Activated naive CD4-positive, alpha-beta T cell treated with anti-CD3 and anti-CD28 coated beads, Interleukin-2, amount 50 U/mL, for 16 hours (primary cell): ENCODE data around the gene PHRF1.

Experiments
- DNase-seq: peaks from one replicate; pipeline ENCODE4 v3.0.0-alpha.2; 2020

The PHRF1 gene

DNA sequence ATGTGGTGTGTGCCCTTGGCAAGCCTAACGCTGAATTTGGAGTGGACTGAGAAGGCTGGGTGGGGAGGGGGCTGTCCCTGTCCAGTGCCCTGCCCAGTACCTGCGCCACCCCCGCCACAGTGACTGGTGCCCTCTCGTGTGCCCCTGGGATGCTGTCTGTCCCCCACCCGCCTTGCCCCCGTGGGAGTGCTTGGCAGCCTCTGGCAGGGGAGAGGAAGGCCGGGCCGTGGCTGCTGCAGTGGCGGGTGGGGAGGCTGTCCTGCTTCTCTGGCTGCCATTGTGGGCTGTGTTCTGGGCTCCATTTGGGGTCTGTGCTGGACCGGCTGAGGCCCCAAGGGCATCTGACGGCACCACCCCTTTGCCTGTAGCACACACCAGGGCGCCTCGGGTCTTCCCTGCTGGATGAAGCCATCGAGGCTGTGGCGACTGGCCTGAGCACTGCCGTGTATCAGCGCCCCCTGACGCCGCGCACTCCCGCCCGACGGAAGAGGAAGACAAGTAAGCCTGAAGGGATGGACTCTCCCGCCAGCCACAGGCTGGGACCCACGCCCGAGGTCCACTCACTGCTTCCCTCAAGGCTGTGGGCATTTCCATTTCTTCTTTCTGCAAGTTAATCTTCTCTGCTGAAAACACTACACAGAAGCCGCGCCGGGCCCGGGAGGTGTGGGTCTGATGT, 21.9 kb downstream of the PHRF1 start:
- DNase-seq: no peak

GRCh38 chr11:601573-602245, 25.4 kb downstream of the PHRF1 start:
- no peak for DNase-seq

GRCh38 chr11:603154-603553, 26.9 kb downstream of the PHRF1 start:
- DNase-seq: no peak

- no peak for DNase-seq
These were observed 29.2 kb downstream of the PHRF1 start for GRCh38 chr11:605286-606129.

- no peak for DNase-seq
These were observed 30.0 kb downstream of the PHRF1 start for GRCh38 chr11:606245-606644.

- no peak for DNase-seq
These were observed 30.9 kb downstream of the PHRF1 start for GRCh38 chr11:607020-607780.

DNA sequence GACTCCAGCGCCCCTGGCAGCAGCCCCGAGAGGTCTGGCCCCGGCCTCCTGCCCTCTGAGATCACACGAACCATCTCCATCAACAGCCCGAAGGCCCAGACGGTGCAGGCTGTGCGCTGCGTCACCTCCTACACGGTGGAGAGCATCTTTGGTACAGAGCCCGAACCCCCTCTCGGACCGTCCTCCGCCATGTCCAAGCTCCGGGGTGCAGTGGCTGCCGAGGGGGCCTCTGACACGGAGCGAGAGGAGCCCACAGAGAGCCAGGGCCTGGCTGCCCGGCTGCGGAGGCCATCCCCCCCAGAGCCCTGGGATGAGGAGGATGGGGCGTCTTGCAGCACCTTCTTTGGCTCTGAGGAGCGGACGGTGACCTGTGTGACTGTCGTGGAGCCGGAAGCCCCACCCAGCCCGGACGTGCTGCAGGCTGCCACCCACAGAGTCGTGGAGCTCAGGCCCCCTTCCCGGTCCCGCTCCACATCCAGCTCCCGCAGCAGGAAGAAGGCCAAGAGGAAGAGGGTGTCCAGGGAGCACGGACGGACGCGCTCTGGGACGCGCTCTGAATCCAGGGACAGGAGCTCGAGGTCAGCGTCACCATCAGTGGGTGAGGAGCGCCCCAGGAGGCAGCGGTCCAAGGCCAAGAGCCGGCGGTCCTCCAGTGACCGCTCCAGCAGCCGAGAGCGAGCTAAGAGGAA, 31.8 kb downstream of the PHRF1 start:
- DNase-seq: no peak

DNA sequence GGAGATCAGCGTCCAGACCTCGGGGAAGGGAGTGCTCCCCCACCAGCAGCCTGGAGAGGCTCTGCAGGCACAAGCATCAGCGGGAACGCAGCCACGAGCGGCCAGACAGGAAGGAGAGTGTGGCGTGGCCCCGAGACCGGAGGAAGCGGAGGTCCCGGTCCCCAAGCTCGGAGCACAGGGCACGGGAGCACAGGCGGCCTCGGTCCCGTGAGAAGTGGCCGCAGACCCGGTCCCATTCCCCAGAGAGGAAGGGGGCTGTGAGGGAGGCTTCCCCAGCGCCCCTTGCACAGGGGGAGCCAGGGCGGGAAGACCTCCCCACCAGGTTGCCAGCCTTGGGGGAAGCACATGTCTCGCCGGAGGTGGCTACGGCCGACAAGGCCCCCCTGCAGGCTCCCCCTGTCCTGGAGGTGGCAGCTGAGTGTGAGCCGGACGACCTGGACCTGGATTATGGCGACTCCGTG, 32.6 kb downstream of the PHRF1 start:
- DNase-seq: no peak

DNA sequence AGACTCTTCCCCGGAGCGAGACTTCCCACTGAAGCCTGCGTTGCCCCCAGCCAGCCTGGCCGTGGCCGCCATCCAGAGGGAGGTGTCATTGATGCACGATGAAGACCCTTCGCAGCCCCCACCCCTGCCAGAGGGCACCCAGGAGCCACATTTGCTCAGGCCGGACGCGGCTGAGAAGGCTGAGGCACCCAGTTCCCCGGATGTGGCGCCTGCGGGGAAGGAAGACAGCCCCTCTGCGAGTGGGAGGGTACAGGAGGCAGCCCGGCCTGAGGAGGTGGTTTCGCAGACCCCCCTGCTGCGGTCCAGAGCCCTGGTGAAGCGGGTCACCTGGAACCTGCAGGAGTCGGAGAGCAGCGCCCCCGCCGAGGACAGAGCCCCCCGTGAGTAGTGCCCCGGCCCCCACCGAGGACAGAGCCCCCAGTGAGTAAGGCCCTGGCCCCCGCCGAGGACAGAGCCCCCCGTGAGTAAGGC, 33.1 kb downstream of the PHRF1 start:
- no peak for DNase-seq

GRCh38 chr11:610146-610801, 34.0 kb downstream of the PHRF1 start:
- DNase-seq: no peak

GRCh38 chr11:611001-611996, 35.0 kb downstream of the PHRF1 start:
- no peak for DNase-seq

DNA sequence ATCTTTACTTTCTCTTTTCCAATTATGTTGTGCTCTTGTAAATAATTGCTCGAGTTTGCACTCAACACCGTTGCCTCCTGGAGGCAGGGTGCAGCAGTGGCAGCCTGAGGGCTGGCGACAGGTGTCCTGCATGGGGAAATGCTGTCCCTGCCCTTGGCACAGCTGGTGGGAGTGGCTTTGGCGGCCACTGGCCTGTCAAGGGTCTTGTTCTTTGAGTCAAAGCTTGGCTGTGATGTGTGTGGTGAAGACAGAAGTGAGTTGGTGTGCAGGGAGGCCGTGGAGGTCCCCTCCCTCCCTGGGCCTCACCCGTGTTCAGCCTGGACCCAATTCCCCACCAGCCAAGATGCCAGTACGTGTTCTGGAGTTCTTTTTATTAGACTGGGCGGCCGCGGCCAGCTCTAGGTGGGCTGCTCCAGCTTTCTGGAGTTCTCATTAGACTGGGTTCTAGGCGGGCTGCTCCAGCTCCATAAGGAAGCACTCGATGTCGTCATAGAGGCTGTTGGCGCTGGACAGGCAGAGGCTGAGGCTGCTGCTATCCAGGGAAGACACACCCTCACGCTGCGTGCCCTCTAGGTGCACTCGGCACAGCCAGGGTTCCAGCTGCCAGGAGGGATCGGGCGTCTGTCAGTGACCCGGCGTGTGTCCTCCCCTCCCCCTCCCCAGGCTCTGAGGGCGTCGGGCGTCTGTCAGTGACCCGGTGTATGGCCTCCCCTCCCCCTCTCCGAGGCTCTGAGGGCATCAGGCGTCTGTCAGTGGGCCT, 36.1 kb downstream of the PHRF1 start:
- DNase-seq: no peak

GRCh38 chr11:612961-613300, 36.7 kb downstream of the PHRF1 start:
- DNase-seq: no peak

GRCh38 chr11:613369-613968, 37.2 kb downstream of the PHRF1 start:
- peak; percentile 82 for DNase-seq

DNA sequence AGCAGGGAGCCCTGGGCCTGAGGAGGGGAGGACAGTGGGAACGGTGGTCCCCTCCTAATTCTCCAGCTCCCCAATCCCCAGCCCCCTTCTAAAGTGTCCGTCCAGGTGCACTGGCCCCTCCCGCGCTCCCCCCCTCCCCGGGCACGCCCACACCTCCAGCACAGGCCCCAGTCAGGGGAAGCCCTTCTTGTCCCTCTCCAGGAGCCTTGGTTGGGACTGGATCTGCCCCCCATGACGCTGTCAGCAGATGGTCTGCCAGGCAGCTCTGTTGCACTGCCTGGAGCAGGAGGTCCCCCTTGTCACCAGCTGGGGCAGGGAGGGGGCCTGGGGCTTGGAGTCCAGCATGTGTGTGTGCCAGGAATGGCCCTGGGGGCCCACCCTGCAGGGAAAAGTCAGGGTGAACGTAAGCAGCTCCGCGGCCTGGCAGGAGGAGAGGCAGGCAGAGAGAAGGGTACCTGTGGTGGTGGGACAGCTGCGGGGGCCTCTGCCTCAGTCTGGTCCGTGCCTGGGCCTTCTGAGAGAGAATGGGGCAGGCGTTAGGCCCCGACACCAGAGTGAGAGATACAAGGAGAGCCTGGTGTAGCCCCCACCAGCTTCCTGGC, 37.9 kb downstream of the PHRF1 start:
- no peak for DNase-seq

- DNase-seq: no peak
These were observed 38.6 kb downstream of the PHRF1 start for GRCh38 chr11:614623-615503.

DNA sequence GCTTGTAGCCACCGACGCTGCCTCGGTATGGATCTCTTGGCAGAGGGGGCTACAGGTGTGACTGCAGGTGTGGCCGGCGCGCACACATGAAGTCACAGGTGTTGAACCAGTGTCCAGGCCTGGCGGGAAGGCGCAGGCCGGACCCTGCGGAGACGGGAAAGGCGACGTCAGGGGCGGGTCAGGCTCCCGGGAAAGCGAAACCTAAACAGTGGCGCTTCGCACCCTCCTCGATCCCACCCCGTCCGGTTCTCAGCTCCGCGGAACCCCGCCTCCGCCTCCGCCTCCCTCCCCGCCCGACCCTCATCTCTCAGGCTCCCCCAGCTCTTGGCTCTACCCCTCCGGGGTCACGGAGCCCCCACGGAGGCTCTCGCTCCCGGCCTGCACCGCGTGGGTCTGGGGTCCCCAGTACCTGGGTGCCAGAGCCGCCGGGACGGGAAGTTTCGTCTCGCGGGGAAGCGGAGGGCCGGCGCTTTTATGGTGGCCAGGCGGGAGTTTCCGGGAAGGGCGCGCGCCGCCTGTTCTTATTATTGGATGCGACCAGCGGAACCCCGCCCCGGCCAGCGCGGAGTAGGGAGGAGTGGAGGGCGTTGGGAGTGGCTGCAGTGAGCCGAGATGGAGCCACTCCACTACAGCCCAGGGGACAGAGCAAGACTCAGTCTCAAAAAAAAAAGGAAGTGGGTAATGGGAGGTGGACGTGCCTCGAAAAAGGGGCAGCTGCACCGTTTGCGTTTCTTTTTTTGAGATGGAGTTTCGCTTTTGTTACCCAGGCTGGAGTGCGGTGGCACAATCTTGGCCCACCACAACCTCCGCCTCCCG, 39.4 kb downstream of the PHRF1 start, which contains the start of gene IRF7:
TSS of gene IRF7 (minus strand) at position 447 of the 816 bp plus-strand sequence. CDS start 586 bp downstream, outside the sequence.
- peak; percentile 75 for DNase-seq
